Pancreas (tissue), 10 donors: ENCODE data around the gene BCL2L13. TPM values are rescaled to one million over a fixed set of nuclear protein-coding genes. Genes with fewer than 3 reads are reported as not detected.
A peak's percentile ranks its signal among the peaks of the same experiment; 100 is the strongest.
"Not testable (repeated sequence)": the region's sequence is repeated elsewhere in the genome, so short reads cannot be mapped to it uniquely, and the experiment has no call there.

Experiments
- ATAC-seq, 4 donors: fragments of 200-7000 bp; cut with Tn5 transposase; one replicate each; pipeline versions ENCODE4 v1.8.0 to v1.9.1; 2020; ENCODE audit warnings: mild to moderate bottlenecking in 4 of 4, moderate library complexity in 4 of 4
- DNase-seq, 6 donors: peaks; one replicate each; pipeline ENCODE4 v3.0.0-alpha.2; 2020
- FAIRE-seq: peaks from 2 replicates; lab custom pipeline; 2012; peaks lifted over from hg19 to GRCh38; lab: Jason Lieb, UNC
- H3K27ac ChIP-seq, 4 donors: fragments of 200-600 bp; sonication (generic); 1 replicate in 3 of 4; 2 replicates in 1 of 4; pipeline versions ENCODE4 v1.5.0 to v1.8.0; 2020
- H3K27me3 ChIP-seq, 4 donors: fragments of 200-600 bp; one replicate each; pipeline ENCODE4 v1.8.0; 2021
- H3K36me3 ChIP-seq, 3 donors: fragments of 200-600 bp; sonication (generic) in 1 of 3; one replicate each; pipeline versions ENCODE4 v1.5.0 to v1.8.0; 2020 to 2021
- H3K4me1 ChIP-seq, 3 donors: fragments of 200-600 bp; one replicate each; pipeline ENCODE4 v1.8.0; 2021
- H3K4me3 ChIP-seq, 4 donors: fragments of 200-600 bp; sonication (generic) in 2 of 4; one replicate each; pipeline versions ENCODE4 v1.5.0 to v1.8.0; 2020 to 2021
- H3K9me3 ChIP-seq, 4 donors: fragments of 200-600 bp; one replicate each; pipeline ENCODE4 v1.8.0; 2021
- WGBS, 2 donors: extraction: QIAGEN DNeasy Blood & Tissue Kit; methylation state at CpG; one replicate each; pipeline ENCODE4 v1.1.7; 2013; 5-methylcytosine and 5-hydroxymethylcytosine counted together
- intact Hi-C, 3 donors: fragments of 100-400 bp; cut with DNase I; formaldehyde crosslinking; loops; one replicate each; pipeline versions ENCODE4 v1.11.1 to v1.14.2; 2022
- polyA plus RNA-seq, 2 donors: library from polyadenylated mRNA; stranded (reverse); fragments of 200-250 nt; gene quantifications; one replicate each; pipeline ENCODE4 v1.2.3, GENCODE V29; 2013
- total RNA-seq, 6 donors: library from RNA; stranded (reverse); fragmentation: NEBNext Ultra II Directional in 4 of 6; extraction: Animal tissue kit (Norgen Biotek cat#: 25700) in 4 of 6; gene quantifications; one replicate each; pipeline versions ENCODE4 v1.2.1 to v1.2.4, GENCODE V29; 2021 to 2023
- TF ChIP-seq, protein P1 (sequence below), 4 donors: fragments of 200-600 bp; sonication (generic) in 3 of 4; IDR thresholded peaks; one replicate each; pipeline versions ENCODE4 v1.5.0 to v1.8.0; 2021; ENCODE audit warnings: antibody characterized with exemption in 4 of 4
- donor health status: healthy with polysubstance abuse.
- donor health status: DM: no; HTN: no; CAD: no; lungs with moderate emphysema.
- donor health status: DM: no; HTN: no; CAD: no.
- donor health status: control.
- donor health status: control.
- donor health status: Bipolar disorder and iron deficiency.
- donor health status: DM: yes; HTN: yes; CAD: no.
- donor health status: DM: no; HTN: no; CAD: no.
- donor health status: DM: no; HTN: no; CAD: no.
- donor health status: DM: yes; HTN: yes; CAD: no.

Gene BCL2L13
- total and polyA plus RNA-seq, 8 donors = 11.7 to 30.9 (median 25.3) TPM

DNA sequence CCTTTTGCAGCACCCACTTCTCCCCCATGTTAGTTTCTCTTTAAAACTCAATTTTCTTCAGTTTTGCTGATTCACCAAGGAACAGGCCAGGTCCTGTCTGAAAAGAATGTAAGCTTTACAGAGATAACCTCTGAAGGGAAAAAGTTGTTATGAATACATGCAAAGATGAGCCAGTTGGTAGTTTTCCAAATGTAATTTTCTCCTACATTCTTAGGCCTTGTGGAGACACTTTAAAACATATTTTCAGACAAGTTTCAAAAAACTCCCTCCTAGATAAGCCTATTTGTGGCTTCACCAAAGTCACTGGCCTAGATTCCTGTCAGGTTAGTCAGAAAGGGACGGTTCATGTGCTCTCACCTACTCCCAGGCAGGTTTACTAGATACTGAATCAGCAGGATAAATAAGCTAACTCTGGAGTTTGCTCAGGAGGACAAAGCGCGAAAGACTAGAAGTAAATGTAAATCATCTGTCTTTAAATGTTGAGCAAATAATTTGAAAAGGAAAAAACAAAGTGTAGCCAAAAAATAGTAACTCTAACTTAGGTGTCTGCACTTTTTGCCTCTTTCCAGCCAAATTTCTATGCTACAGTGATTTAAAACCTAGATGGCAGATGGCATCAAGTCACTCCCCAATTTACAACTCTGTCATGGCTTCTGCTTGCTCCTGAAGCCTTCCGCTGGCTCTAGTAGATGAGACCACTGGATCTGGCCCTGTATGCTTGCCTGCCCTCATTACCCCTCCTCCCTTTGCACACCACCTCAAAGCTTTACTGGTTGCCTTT, 5.2 kb upstream of the BCL2L13 start:
- ATAC-seq = no peak

DNA sequence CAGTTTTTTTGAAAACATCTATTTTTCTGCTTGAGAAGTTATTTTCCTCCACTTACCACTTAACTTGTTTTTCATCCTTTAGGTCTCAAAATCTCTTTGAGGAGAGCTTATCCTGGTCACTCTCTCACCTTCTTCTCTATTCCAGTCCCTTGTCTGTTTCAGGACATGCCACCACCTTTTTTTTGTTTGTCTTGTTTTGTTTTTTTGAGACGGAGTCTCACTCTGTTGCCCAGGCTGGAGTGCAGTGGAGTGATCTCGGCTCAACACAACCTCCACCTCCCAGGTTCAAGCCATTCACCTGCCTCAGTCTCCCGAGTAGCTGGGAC, 4.6 kb upstream of the BCL2L13 start:
- Histone ChIP-seq H3K9me3 (no peaks in the 10 kb centered on the region), H3K27me3 (no peaks in the 10 kb centered on the region), H3K36me3 (no peaks in the 10 kb centered on the region), H3K4me3 (no peak overlapping the region), H3K27ac (peak overlapping the region in 1 of 4 donors; percentile 15), H3K4me1 (peaks cover 0 to 9% (median 8%) of the 10 kb centered on the region in 3 donors)
- no peak for FAIRE-seq
- intact Hi-C loops = no loop called here
- 78 to 81% methylated on average over 3 of the region's 3 CpGs for WGBS, 2 donors
- TF ChIP-seq, protein P1, sequence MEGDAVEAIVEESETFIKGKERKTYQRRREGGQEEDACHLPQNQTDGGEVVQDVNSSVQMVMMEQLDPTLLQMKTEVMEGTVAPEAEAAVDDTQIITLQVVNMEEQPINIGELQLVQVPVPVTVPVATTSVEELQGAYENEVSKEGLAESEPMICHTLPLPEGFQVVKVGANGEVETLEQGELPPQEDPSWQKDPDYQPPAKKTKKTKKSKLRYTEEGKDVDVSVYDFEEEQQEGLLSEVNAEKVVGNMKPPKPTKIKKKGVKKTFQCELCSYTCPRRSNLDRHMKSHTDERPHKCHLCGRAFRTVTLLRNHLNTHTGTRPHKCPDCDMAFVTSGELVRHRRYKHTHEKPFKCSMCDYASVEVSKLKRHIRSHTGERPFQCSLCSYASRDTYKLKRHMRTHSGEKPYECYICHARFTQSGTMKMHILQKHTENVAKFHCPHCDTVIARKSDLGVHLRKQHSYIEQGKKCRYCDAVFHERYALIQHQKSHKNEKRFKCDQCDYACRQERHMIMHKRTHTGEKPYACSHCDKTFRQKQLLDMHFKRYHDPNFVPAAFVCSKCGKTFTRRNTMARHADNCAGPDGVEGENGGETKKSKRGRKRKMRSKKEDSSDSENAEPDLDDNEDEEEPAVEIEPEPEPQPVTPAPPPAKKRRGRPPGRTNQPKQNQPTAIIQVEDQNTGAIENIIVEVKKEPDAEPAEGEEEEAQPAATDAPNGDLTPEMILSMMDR (IDR thresholded peaks at IDR 0.05) = no peak
- ATAC-seq = no peak
- DNase-seq = no peak

More for the DNA sequence above, 5.2 kb upstream of the BCL2L13 start:
- Histone ChIP-seq H3K9me3 (no peaks in the 10 kb centered on the region), H3K36me3 (no peaks in the 10 kb centered on the region), H3K27me3 (no peaks in the 10 kb centered on the region), H3K4me3 (no peak overlapping the region), H3K27ac (peak overlapping the region in 1 of 4 donors; percentile 19), H3K4me1 (peaks cover 0 to 9% (median 8%) of the 10 kb centered on the region in 3 donors)
- intact Hi-C loops = no loop called here
- WGBS, 2 donors = 63 to 71% methylated on average over 4 of the region's 4 CpGs
- DNase-seq (no peak), FAIRE-seq (no peak)
- TF ChIP-seq, protein P1 (IDR thresholded peaks at IDR 0.05) = no peak

DNA sequence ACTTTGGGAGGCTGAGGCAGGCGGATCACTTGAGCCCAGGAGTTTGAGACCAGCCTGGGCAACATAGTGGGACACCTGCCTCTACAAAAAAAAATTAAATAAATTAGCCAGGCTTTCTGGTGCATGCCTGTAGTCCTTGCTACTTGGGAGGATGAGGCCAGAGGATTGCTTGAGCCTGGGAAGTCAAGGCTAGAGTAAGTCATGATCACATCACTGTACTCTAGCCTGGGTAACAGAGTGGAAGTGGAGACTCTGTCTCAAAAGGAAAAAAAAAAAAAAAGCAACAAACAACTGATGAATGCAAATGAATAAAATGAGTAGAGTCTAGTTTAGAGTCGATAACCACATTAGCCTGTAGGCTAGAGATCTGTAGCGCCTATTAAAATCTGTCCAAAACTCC, 3.9 kb upstream of the BCL2L13 start:
- Histone ChIP-seq H3K27me3 (no peaks in the 10 kb centered on the region), H3K4me1 (peaks cover 0 to 8% (median 4%) of the 10 kb centered on the region in 3 donors), H3K4me3 (no peak overlapping the region), H3K9me3 (no peaks in the 10 kb centered on the region), H3K36me3 (no peaks in the 10 kb centered on the region), H3K27ac (no peak overlapping the region)
- ATAC-seq = no peak
- intact Hi-C loops = no loop called here
- FAIRE-seq = no peak
- DNase-seq = no peak
- WGBS, 2 donors = 80 to 84% methylated on average over 3 of the region's 3 CpGs
- TF ChIP-seq, protein P1 (IDR thresholded peaks at IDR 0.05) = no peak

- H3K9me3 ChIP-seq, DNase-seq, H3K27me3 ChIP-seq, H3K4me3 ChIP-seq, H3K36me3 ChIP-seq, FAIRE-seq, intact Hi-C loops, ATAC-seq, H3K27ac ChIP-seq: not testable (repeated sequence)
- 85 to 87% methylated on average over 10 of the region's 10 CpGs for WGBS, 2 donors
- H3K4me1 ChIP-seq = peaks cover 0 to 16% (median 4%) of the 10 kb centered on the region in 3 donors
These were observed 1.7 kb upstream of the BCL2L13 start for GRCh38 chr22:17636850-17637249.

- ATAC-seq = peak in 3 of 4 donors; percentile 0 to 4 (median 1)
- H3K27me3 ChIP-seq = no peaks in the 10 kb centered on the region
These were observed 921 bp upstream of the BCL2L13 start for GRCh38 chr22:17637490-17638181.

More at GRCh38 chr22:17637490-17638181, 921 bp upstream of the BCL2L13 start:
- Histone ChIP-seq H3K4me3 (peak overlapping the region; percentile 60 to 76 (median 64)), H3K9me3 (no peaks in the 10 kb centered on the region), H3K36me3 (no peaks in the 10 kb centered on the region), H3K4me1 (peaks cover 0 to 16% (median 4%) of the 10 kb centered on the region in 3 donors), H3K27ac (peak overlapping the region; percentile 97 to 99 (median 98))
- no peak for FAIRE-seq
- WGBS, 2 donors = 45 to 46% methylated on average over 10 of the region's 10 CpGs
- TF ChIP-seq, protein P1 (IDR thresholded peaks at IDR 0.05) = no peak
- no peak for DNase-seq
- intact Hi-C loops = no loop called here
